HG02973 (cell line): ENCODE data around the gene MRGPRX1.
"Not testable (repeated sequence)": the region's sequence is repeated elsewhere in the genome, so short reads cannot be mapped to it uniquely, and the experiment has no call there.

ENCODE experiments used
- ATAC-seq: cut with Tn5 transposase; IDR thresholded peaks from one replicate; pipeline ENCODE4 v1.9.1; 2021; ENCODE audit warnings: moderate library complexity; ENCODE audit not compliant: unreplicated experiment

MRGPRX1 gene

DNA sequence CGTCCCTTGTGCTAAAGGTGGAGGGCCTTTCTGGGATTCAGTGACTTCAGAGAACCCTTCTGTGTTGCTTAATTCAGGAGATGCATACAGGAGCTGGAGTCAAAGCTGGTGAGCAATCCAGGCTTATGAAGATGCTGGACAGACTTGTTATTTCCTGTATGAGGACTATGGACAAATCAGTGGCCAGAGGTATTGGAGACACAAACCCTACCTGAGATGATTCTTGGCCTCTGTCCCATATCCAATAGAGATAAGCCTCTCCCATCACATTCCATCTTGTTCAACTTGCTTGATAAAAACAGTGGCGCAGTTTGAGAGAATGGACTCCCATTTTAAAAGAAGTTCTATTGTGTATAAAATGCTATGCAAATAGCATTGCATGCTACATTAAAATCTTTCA lies at the start of gene MRGPRX1:
Gene MRGPRX1, minus strand, starts transcription at position 101 of the 400 bp plus-strand sequence. CDS start 4,630 bp downstream, outside the sequence.
- no peak for ATAC-seq

GRCh38 chr11:18987454-18988231 lies 48.4 kb upstream of the MRGPRX1 start:
- ATAC-seq, result no peak

GRCh38 chr11:18986744-18987143 lies 47.5 kb upstream of the MRGPRX1 start:
- no peak for ATAC-seq

DNA sequence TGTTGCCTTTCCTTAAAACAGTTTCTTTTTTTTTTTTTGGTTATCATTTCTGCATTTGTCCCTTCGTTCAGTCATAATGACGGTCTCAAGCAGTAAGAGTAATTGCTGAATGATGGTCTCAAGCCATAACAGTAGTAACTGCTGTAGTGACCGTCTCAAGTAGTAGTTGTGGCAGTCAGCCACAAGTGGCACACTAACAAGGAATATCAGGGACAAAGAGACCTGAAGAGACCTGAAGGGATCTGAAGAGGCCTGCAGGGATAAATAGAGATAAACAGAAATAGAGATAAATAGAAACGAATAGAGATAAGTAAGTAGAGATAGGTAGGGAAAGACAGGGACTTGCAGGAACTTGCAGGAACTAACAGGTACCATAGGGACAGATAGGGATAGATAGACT lies 42.7 kb upstream of the MRGPRX1 start:
- ATAC-seq, result no peak

DNA sequence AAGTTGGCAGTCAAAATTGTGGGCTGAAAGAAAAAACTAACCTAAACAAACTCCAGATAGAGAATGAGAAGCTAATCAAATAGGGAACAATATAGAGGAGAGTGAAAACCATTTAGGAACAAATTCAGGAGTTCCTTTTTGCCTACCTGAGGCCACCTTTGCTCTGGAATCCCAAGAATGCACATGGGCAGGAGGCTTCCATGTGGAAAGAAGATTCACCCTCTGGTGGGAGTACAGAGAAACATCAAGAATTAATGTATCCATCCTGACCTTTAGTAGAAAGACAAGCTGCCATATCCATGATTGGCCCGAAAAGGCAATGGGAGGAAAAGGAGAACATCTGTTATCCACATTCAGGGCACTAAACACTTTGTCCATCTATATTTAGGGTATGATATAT lies 35.0 kb upstream of the MRGPRX1 start:
- no peak for ATAC-seq

- ATAC-seq, result no peak
These were observed 33.1 kb upstream of the MRGPRX1 start for GRCh38 chr11:18972336-18972735.

DNA sequence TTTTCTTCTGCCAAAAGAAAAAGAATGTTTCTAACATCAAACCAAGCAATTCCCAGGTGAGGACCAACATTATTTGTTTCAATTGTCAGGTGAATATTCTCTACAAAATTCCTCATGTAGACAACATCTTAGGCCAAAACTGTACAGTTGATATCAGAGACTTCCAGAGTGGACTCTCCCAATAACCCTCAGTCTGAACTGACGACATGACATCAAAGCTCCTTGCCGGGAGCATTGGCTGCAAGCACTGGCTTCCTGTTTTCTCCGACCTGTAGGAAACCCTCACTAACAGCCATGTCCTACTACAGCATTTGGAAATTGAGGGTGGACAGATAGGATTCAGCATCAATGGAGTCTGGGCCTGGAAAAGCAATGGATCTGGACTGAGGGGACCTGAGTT lies 30.5 kb upstream of the MRGPRX1 start:
- ATAC-seq, result no peak

GRCh38 chr11:18958221-18958910 lies 19.2 kb upstream of the MRGPRX1 start:
- no peak for ATAC-seq

GRCh38 chr11:18956630-18957029 lies 17.4 kb upstream of the MRGPRX1 start:
- ATAC-seq, result no peak

GRCh38 chr11:18936002-18936673 lies 3.1 kb downstream of the MRGPRX1 start:
- no peak for ATAC-seq

GRCh38 chr11:18934195-18934814 lies 4.9 kb downstream of the MRGPRX1 start:
- ATAC-seq, result no peak

DNA sequence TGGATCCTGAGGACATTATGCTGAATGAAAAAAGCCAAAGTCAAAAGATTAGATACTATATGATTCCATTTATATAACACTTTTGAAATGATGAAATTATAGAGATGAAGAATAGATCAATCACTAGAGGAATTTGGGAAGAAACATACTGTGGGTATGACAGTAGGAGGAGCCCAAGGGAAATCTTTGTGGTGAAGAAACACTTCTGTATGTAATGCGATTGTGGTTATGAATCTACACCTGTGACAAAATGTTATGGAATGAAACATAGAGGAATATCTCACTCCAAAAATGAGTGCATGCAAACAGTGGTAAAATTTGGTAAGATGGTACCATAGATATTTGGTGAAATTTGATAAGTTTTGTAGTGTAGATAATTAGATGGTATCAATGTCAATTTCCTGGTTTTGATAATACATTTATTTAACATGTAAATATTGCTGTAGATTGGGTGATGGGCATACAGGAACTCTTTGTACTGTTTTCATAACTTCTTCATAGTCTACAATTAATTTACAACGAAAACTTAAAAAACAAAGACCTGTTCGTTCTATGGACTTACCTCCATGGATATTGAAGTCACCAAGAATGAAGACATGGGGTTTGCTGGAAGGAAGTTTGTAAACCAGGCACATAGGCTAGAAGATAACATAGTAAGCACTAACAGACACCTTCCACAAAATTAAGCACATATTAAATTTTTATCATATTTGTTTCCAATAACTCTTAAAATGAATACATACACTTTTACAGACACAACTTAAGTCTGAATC lies 11.5 kb downstream of the MRGPRX1 start:
- no peak for ATAC-seq

GRCh38 chr11:18925426-18925825 lies 13.8 kb downstream of the MRGPRX1 start:
- not testable (repeated sequence) for ATAC-seq

DNA sequence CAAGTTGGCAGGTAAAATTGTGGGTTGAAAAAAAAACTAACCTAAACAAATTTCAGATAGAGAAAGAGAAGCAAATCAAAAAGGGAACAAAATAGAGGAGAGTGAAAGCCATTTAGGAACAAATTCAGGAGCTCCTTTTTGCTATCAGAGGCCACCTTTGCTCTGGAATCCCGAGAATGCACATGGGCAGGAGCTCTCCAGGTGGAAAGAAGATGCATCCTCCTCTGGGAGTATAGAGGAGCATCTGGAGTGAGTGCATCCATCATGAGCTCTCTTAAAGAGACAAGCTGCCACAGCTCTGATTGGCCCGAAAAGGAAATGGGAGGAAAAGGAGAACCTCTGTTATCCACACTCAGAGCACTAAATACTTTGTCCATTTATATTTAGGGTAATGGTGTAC lies 26.3 kb downstream of the MRGPRX1 start:
- no peak for ATAC-seq

- ATAC-seq, result no peak
These were observed 31.8 kb downstream of the MRGPRX1 start for GRCh38 chr11:18907391-18907790.

GRCh38 chr11:18900637-18901036 lies 38.6 kb downstream of the MRGPRX1 start:
- ATAC-seq, result not testable (repeated sequence)

DNA sequence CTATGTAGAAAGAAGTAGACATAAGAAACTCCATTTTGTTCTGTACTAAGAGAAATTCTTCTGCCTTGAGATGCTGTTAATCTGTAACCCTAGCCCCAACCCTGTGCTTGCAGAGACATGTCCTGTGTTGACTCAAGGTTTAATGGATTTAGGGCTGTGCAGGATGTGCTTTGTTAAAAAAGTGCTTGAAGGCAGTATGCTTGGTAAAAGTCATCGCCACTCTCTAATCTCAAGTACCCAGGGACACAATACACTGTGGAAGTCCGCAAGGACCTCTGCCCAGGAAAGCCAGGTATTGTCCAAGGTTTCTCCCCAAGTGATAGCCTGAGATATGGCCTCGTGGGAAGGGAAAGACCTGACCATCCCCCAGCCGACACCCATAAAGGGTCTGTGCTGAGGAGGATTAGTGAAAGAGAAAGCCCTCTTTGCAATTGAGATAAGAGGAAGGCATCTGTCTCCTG lies 39.0 kb downstream of the MRGPRX1 start:
- not testable (repeated sequence) for ATAC-seq

DNA sequence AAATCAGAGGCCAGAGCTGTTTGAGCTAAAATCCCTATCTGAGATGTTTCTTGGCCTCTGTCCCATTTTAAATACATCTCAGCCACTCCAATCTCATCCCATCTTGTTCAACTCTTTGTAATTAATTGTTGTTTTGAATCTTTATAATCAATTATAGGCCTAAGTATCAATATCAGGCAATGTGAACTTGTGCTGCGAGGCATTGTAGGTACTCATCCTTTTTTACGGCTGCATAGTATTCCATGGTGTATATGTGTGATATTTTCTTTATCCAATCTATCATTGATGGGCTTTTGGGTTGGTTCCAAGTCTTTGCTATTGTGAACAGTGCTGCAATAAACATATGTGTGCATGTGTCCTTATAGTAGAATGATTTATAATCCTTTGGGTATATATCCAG lies 47.5 kb downstream of the MRGPRX1 start:
- not testable (repeated sequence) for ATAC-seq

GRCh38 chr11:18890615-18891014 lies 48.6 kb downstream of the MRGPRX1 start:
- no peak for ATAC-seq
